Esophagus muscularis mucosa (tissue), 4 donors: ENCODE results near the gene SLC10A2.

Experiments
- CTCF ChIP-seq, 3 experiments: fragments of 200-600 bp in 2 of 3; fragments of 450-650 bp in 1 of 3; sonication (generic) in 2 of 3; IDR thresholded peaks; one replicate each; pipeline ENCODE4 v1.5.1; 2017 to 2019; ENCODE audit warnings: antibody characterized with exemption in 3 of 3, mild to moderate bottlenecking in 2 of 3, moderate library complexity in 1 of 3
- EP300 ChIP-seq: sonication (generic); formaldehyde crosslinking; IDR thresholded peaks from one replicate; pipeline ENCODE4 v1.6.1; 2017; ENCODE audit warnings: antibody characterized with exemption
- POLR2AphosphoS5 ChIP-seq, 2 donors: sonication (generic); formaldehyde crosslinking; IDR thresholded peaks; one replicate each; pipeline ENCODE4 v1.6.1; 2017; ENCODE audit warnings: antibody characterized with exemption in 2 of 2

- TF ChIP-seq CTCF (IDR thresholded peaks at IDR 0.05) (no peak), EP300 (no peak), POLR2AphosphoS5 (IDR thresholded peaks at IDR 0.05) (no peak)
These were observed at the start of gene SLC10A2 for GRCh38 chr13:103066079-103066780.
